H1 (cell line): ENCODE results near the gene MAPK4. TPM values are rescaled to one million over a fixed set of nuclear protein-coding genes. Genes with fewer than 3 reads are reported as not detected.

Experiments
- CTCF ChIA-PET: fragments of 300-600 bp; sonication (Branson Sonifier 250); formaldehyde crosslinking; loops from one replicate; lab custom pipeline; 2021; ENCODE audit not compliant: partially characterized antibody; lab: Charles Lee
- POLR2A ChIA-PET: fragments of 300-600 bp; sonication (Branson Sonifier 250); formaldehyde crosslinking; loops from one replicate; lab custom pipeline; 2021; ENCODE audit warnings: inconsistent platforms; ENCODE audit not compliant: partially characterized antibody; lab: Charles Lee
- DNase-seq, 2 experiments: peaks; one replicate each; pipeline versions ENCODE4 v3.0.0 to v3.0.0-alpha.2; 2010 to 2022; ENCODE audit warnings: low spot score in 2 of 2, low read depth in 1 of 2, mixed read lengths in 1 of 2
- FAIRE-seq: peaks from 2 replicates; lab custom pipeline; 2011; peaks lifted over from hg19 to GRCh38; lab: Jason Lieb, UNC
- H2AFZ ChIP-seq: 2 replicates; pipeline ENCODE4 v1.8.1; 2012; ENCODE audit warnings: low read length, inconsistent platforms
- H2AK5ac ChIP-seq: 2 replicates; pipeline ENCODE4 v1.6.1; 2013; ENCODE audit warnings: low read depth, low read length
- H2BK120ac ChIP-seq: replicated peaks from 2 replicates; pipeline ENCODE3; 2013; ENCODE audit warnings: low read depth, low read length, inconsistent platforms
- H2BK12ac ChIP-seq: 2 replicates; pipeline ENCODE4 v1.6.1; 2013; ENCODE audit warnings: low read depth, low read length
- H2BK15ac ChIP-seq: 2 replicates; pipeline ENCODE4 v1.6.1; 2013; ENCODE audit warnings: low read length
- H2BK20ac ChIP-seq: 2 replicates; pipeline ENCODE4 v1.6.1; 2013; ENCODE audit warnings: low read length
- H2BK5ac ChIP-seq: 2 replicates; pipeline ENCODE4 v1.6.1; 2013; ENCODE audit warnings: low read depth, low read length
- H3K14ac ChIP-seq: 2 replicates; pipeline ENCODE4 v1.6.1; 2013; ENCODE audit warnings: inconsistent platforms; ENCODE audit not compliant: insufficient read length
- H3K18ac ChIP-seq: 2 replicates; pipeline ENCODE4 v1.6.1; 2013; ENCODE audit warnings: low read length; ENCODE audit errors: extremely low read depth
- H3K23ac ChIP-seq: 2 replicates; pipeline ENCODE4 v1.6.1; 2013; ENCODE audit warnings: inconsistent platforms; ENCODE audit not compliant: insufficient read length
- H3K23me2 ChIP-seq: 2 replicates; pipeline ENCODE4 v1.6.1; 2013; ENCODE audit warnings: low read depth, low read length
- H3K27ac ChIP-seq: 2 replicates; pipeline ENCODE4 v1.6.1; 2011; ENCODE audit warnings: low read depth, low read length, inconsistent platforms
- H3K27me3 ChIP-seq, 4 experiments: replicated peaks in 1 of 4; 1 replicate in 1 of 4; 2 replicates in 3 of 4; pipeline versions ENCODE4 v1.6.1 to v1.8.1; 2011 to 2013; ENCODE audit warnings: low read length in 3 of 4, mild to moderate bottlenecking in 3 of 4, inconsistent platforms in 2 of 4, mixed read lengths in 2 of 4, moderate library complexity in 1 of 4; ENCODE audit not compliant: control insufficient read depth in 3 of 4, insufficient read depth in 3 of 4; ENCODE audit errors: extremely low read depth in 1 of 4
- H3K36me3 ChIP-seq, 4 experiments: 2 replicates each; pipeline versions ENCODE4 v1.6.1 to v1.8.1; 2011 to 2013; ENCODE audit warnings: mild to moderate bottlenecking in 4 of 4, low read length in 3 of 4, moderate library complexity in 2 of 4, control low read depth in 1 of 4, inconsistent platforms in 1 of 4; ENCODE audit not compliant: insufficient read depth in 4 of 4, control insufficient read depth in 2 of 4
- H3K4ac ChIP-seq: replicated peaks from 2 replicates; pipeline ENCODE3; 2013; ENCODE audit warnings: low read length, low read depth, mixed read lengths, inconsistent platforms; ENCODE audit not compliant: insufficient read length
- H3K4me1 ChIP-seq, 4 experiments: replicated peaks in 1 of 4; 1 replicate in 1 of 4; 2 replicates in 3 of 4; pipeline versions ENCODE4 v1.6.1 to v1.8.1; 2011 to 2013; ENCODE audit warnings: low read length in 3 of 4, inconsistent platforms in 2 of 4, mixed read lengths in 1 of 4; ENCODE audit not compliant: insufficient read depth in 4 of 4, control insufficient read depth in 3 of 4
- H3K4me2 ChIP-seq, 2 experiments: 2 replicates each; pipeline versions ENCODE4 v1.6.1 to v1.8.1; 2011 to 2013; ENCODE audit warnings: low read depth in 2 of 2, low read length in 2 of 2, control low read depth in 1 of 2, inconsistent platforms in 1 of 2, mild to moderate bottlenecking in 1 of 2; ENCODE audit not compliant: insufficient read depth in 1 of 2
- H3K4me3 ChIP-seq, 4 experiments: fragments of 200-600, 300-600 bp in 1 of 4; sonication (generic), shearing (Covaris generic), sonication (Bioruptor Twin) in 1 of 4; 2 replicates each; pipeline versions ENCODE4 v1.5.1 to v1.8.1; 2011 to 2016; ENCODE audit warnings: low read length in 4 of 4, low read depth in 3 of 4, control low read depth in 2 of 4, inconsistent platforms in 2 of 4, mild to moderate bottlenecking in 2 of 4, mixed read lengths in 1 of 4, moderate library complexity in 1 of 4; ENCODE audit not compliant: insufficient read depth in 2 of 4; ENCODE audit errors: extremely low read depth in 1 of 4
- H3K56ac ChIP-seq: replicated peaks from 2 replicates; pipeline ENCODE3; 2013; ENCODE audit warnings: low read depth, mild to moderate bottlenecking, mixed read lengths, low read length, inconsistent platforms; ENCODE audit not compliant: insufficient read length
- H3K79me1 ChIP-seq: 2 replicates; pipeline ENCODE4 v1.6.1; 2013; ENCODE audit warnings: low read depth, low read length, control low read depth
- H3K79me2 ChIP-seq, 2 experiments: 2 replicates each; pipeline versions ENCODE4 v1.6.1 to v1.8.1; 2012 to 2013; ENCODE audit warnings: low read length in 2 of 2, mild to moderate bottlenecking in 2 of 2, inconsistent platforms in 1 of 2; ENCODE audit not compliant: insufficient read depth in 2 of 2, control insufficient read depth in 1 of 2
- H3K9ac ChIP-seq, 4 experiments: replicated peaks in 1 of 4; 1 replicate in 1 of 4; 2 replicates in 3 of 4; pipeline versions ENCODE4 v1.6.1 to v1.8.1; 2011 to 2013; ENCODE audit warnings: low read depth in 3 of 4, low read length in 3 of 4, control low read depth in 2 of 4, mild to moderate bottlenecking in 2 of 4, moderate library complexity in 2 of 4, inconsistent platforms in 1 of 4; ENCODE audit errors: extremely low read depth in 1 of 4
- H3K9me3 ChIP-seq, 2 experiments: 2 replicates each; pipeline versions ENCODE4 v1.6.1 to v1.8.1; 2012 to 2013; ENCODE audit warnings: mild to moderate bottlenecking in 2 of 2, moderate library complexity in 2 of 2, control low read depth in 1 of 2, inconsistent platforms in 1 of 2, low read depth in 1 of 2, low read length in 1 of 2, mixed read lengths in 1 of 2; ENCODE audit not compliant: insufficient read depth in 2 of 2
- H4K20me1 ChIP-seq, 2 experiments: replicated peaks in 1 of 2; 2 replicates each; pipeline versions ENCODE3 to v1.8.1; 2011 to 2013; ENCODE audit warnings: inconsistent platforms in 2 of 2, low read length in 2 of 2, mild to moderate bottlenecking in 1 of 2; ENCODE audit not compliant: insufficient read depth in 2 of 2, control insufficient read depth in 1 of 2
- H4K5ac ChIP-seq: 2 replicates; pipeline ENCODE4 v1.6.1; 2013; ENCODE audit warnings: low read length, low read depth, mixed read lengths, inconsistent platforms; ENCODE audit not compliant: insufficient read length
- H4K8ac ChIP-seq: 2 replicates; pipeline ENCODE4 v1.8.0; 2013; ENCODE audit warnings: mild to moderate bottlenecking, moderate library complexity, low read length, inconsistent platforms; ENCODE audit not compliant: insufficient read depth; ENCODE audit errors: extremely low read depth
- H4K91ac ChIP-seq: replicated peaks from 2 replicates; pipeline ENCODE3; 2013; ENCODE audit warnings: low read length, mixed read lengths, inconsistent platforms; ENCODE audit not compliant: insufficient read length
- CBX5 ChIP-seq: fragments of 300-800, 300-1000 bp; sonication (generic); IDR thresholded peaks from 2 replicates; pipeline ENCODE4 v1.7.1; 2016; ENCODE audit warnings: antibody characterized with exemption, low read length, low read depth
- CEBPB ChIP-seq: IDR thresholded peaks from 2 replicates; pipeline ENCODE4 v1.6.1; 2012; ENCODE audit warnings: low read depth, low read length
- CHD1 ChIP-seq: IDR thresholded peaks from 2 replicates; pipeline ENCODE4 v1.6.1; 2012; ENCODE audit warnings: low read depth, low read length, improper control_type of control experiment
- CHD2 ChIP-seq: IDR thresholded peaks from 2 replicates; pipeline ENCODE4 v1.6.1; 2012; ENCODE audit warnings: low read length, improper control_type of control experiment
- CTBP2 ChIP-seq: IDR thresholded peaks from 2 replicates; pipeline ENCODE4 v1.7.0; 2011; ENCODE audit warnings: borderline replicate concordance, mild to moderate bottlenecking, moderate library complexity, mixed read lengths, low read length; ENCODE audit not compliant: insufficient read depth, insufficient read length
- JUND ChIP-seq: IDR thresholded peaks from 2 replicates; pipeline ENCODE4 v1.6.1; 2011; ENCODE audit warnings: mild to moderate bottlenecking, improper control_type of control experiment, low read length
- KDM1A ChIP-seq: fragments of 200-600, 300-600 bp; sonication (generic); IDR thresholded peaks from 2 replicates; pipeline ENCODE4 v1.7.1; 2016; ENCODE audit warnings: mild to moderate bottlenecking, low read length, borderline replicate concordance
- SIN3A ChIP-seq, 2 experiments: IDR thresholded peaks in 1 of 2; conservative IDR thresholded peaks in 1 of 2; 2 replicates each; pipeline ENCODE4 v1.6.1; 2011 to 2012; ENCODE audit warnings: low read length in 2 of 2, improper control_type of control experiment in 1 of 2, low read depth in 1 of 2, mild to moderate bottlenecking in 1 of 2
- SP1 ChIP-seq: IDR thresholded peaks from 2 replicates; pipeline ENCODE4 v1.6.1; 2011; ENCODE audit warnings: low read depth, low read length
- WGBS, 2 experiments: shearing (Covaris generic) in 1 of 2; methylation state at CpG; one replicate each; pipeline versions ENCODE4 v1.1.6 to v1.1.7; 2013 to 2015; ENCODE audit warnings: low lambda C conversion rate in 2 of 2, mixed read lengths in 2 of 2, inconsistent platforms in 1 of 2, low coverage in 1 of 2, missing lambda C conversion rate in 1 of 2; ENCODE audit not compliant: insufficient replicate concordance in 2 of 2, insufficient coverage in 1 of 2, insufficient read length in 1 of 2; ENCODE audit errors: extremely low coverage in 1 of 2, missing lambda C conversion rate in 1 of 2; 5-methylcytosine and 5-hydroxymethylcytosine counted together
- polyA plus RNA-seq, 7 experiments: library from polyadenylated mRNA; depleted of rRNA in 3 of 7; stranded (reverse) in 5 of 7; unstranded in 2 of 7; fragments of >200 nt in 5 of 7; fragments of 200-250 nt in 2 of 7; gene quantifications; 1 replicate in 5 of 7; 2 replicates in 1 of 7; 4 replicates in 1 of 7; pipeline versions ENCODE4 v1.2.1 to v1.2.3, GENCODE V29; 2011 to 2013; ENCODE audit warnings: missing spikeins in 2 of 7, mixed read lengths in 2 of 7
- total RNA-seq: library from RNA; stranded (reverse); fragmentation: NEBNext Ultra II Directional; extraction: Animal tissue kit (Norgen Biotek cat#: 25700); gene quantifications from 2 replicates; pipeline ENCODE4 v1.2.1, GENCODE V29; 2021

MAPK4 gene
- total and polyA plus RNA-seq, 2 of the 8 experiments (the other 6 are each of a cell fraction or from before 2014, with no cell fraction given): 3.2 to 3.7 TPM

GRCh38 chr18:50656396-50656795 lies 96.5 kb downstream of the MAPK4 start:
- 0 out of 4 replicates have a peak, but pooled peaks cover 0 to 4% of the 10 kb centered on the region in 2 experiments for H3K9me3 ChIP-seq
- WGBS, 2 experiments: 92% methylated on average over 2 of the region's 2 CpGs; no CpG with 5 or more reads in 1 of the 2 experiments
- no peak overlapping the region for H3K4me3 ChIP-seq
- H3K27me3 ChIP-seq: no peaks in the 10 kb centered on the region; a peak in 1 of 7 replicates
- H2BK5ac ChIP-seq: no peak overlapping the region
- no peak overlapping the region for H3K27ac ChIP-seq
- H3K23me2 ChIP-seq: no peaks in the 10 kb centered on the region
- no peaks in the 10 kb centered on the region for H3K36me3 ChIP-seq
- DNase-seq: no peak
- H4K91ac ChIP-seq: no peak overlapping the region
- H4K5ac ChIP-seq: no peak overlapping the region
- H3K4me1 ChIP-seq: peaks cover 0 to 3% (median 0%) of the 10 kb centered on the region in 4 experiments; a peak in 1 of 7 replicates
- no peak overlapping the region for H4K8ac ChIP-seq
- no peak overlapping the region for H3K9ac ChIP-seq
- H3K4ac ChIP-seq: no peak overlapping the region
- no peak overlapping the region for H3K56ac ChIP-seq
- POLR2A ChIA-PET: no interaction called here
- no peaks in the 10 kb centered on the region for H3K79me1 ChIP-seq
- H2AFZ ChIP-seq: no peak overlapping the region
- no peak overlapping the region for H3K23ac ChIP-seq
- no peak overlapping the region for H3K14ac ChIP-seq
- no peaks in the 10 kb centered on the region for H4K20me1 ChIP-seq
- H2AK5ac ChIP-seq: no peak overlapping the region
- no peak overlapping the region for H2BK12ac ChIP-seq
- no peak overlapping the region for H2BK20ac ChIP-seq
- no peak overlapping the region for H2BK120ac ChIP-seq
- H3K79me2 ChIP-seq: no peaks in the 10 kb centered on the region
- CTCF ChIA-PET: interaction anchor here (1.8 to 6.1 kb wide), 2 partner anchors 11 to 129 kb away, joined by 5 to 56 read pairs; no protein-coding TSS in a partner anchor
- FAIRE-seq: no peak
- no peak overlapping the region for H3K4me2 ChIP-seq
- no peak overlapping the region for H2BK15ac ChIP-seq
- no peak overlapping the region for H3K18ac ChIP-seq
- TF ChIP-seq SIN3A (conservative IDR thresholded peaks at IDR 0.05 in 1 of 2, IDR thresholded peaks at IDR 0.05 in 1 of 2; ENCODE audit: low read depth in 1 of 2, low read length in 2 of 2): no peak
- TF ChIP-seq CBX5: no peak
- no peak for TF ChIP-seq CHD1
- TF ChIP-seq JUND: no peak
- no peak for TF ChIP-seq SP1
- TF ChIP-seq CEBPB: no peak
- TF ChIP-seq KDM1A: no peak
- no peak for TF ChIP-seq CHD2
- TF ChIP-seq CTBP2: no peak
